Measurements from ENCODE around the gene IL25.

Gene IL25

GRCh38 chr14:23408307-23408630, 35.7 kb downstream of the IL25 start:
- Histone ChIP-seq H3K27me3 (ENCODE audit: control insufficient read depth, insufficient read depth, low read length) (no peaks in the 10 kb centered on the region), H3K27ac (no peak overlapping the region), H3K9me3 (ENCODE audit: control insufficient read depth, low read length) (no peaks in the 10 kb centered on the region), H3K36me3 (ENCODE audit: control insufficient read depth, insufficient read depth, low read length) (no peaks in the 10 kb centered on the region), H3K9ac (no peak overlapping the region), H2AFZ (no peak overlapping the region), H3K4me3 (ENCODE audit: low read depth, low read length) (no peak overlapping the region), H3K79me2 (no peaks in the 10 kb centered on the region), H3K4me2 (ENCODE audit: low read length) (no peak overlapping the region), H3K4me1 (no peaks in the 10 kb centered on the region)
- no peak for TF ChIP-seq CTCF (IDR thresholded peaks at IDR 0.05)

GRCh38 chr14:23409475-23409874, 36.9 kb downstream of the IL25 start:
- no peaks in the 10 kb centered on the region for H3K27me3 ChIP-seq (ENCODE audit: control insufficient read depth, insufficient read depth, low read length)
- H3K9ac ChIP-seq, result no peak overlapping the region
- no peak overlapping the region for H3K4me2 ChIP-seq (ENCODE audit: low read length)
- no peaks in the 10 kb centered on the region for H3K9me3 ChIP-seq (ENCODE audit: control insufficient read depth, low read length)
- no peak overlapping the region for H3K27ac ChIP-seq
- H3K4me3 ChIP-seq (ENCODE audit: low read depth, low read length), result no peak overlapping the region
- H3K79me2 ChIP-seq, result no peaks in the 10 kb centered on the region
- no peak overlapping the region for H2AFZ ChIP-seq
- TF ChIP-seq CTCF (IDR thresholded peaks at IDR 0.05), result no peak
- no peaks in the 10 kb centered on the region for H3K36me3 ChIP-seq (ENCODE audit: control insufficient read depth, insufficient read depth, low read length)
- no peaks in the 10 kb centered on the region for H3K4me1 ChIP-seq

GRCh38 chr14:23409966-23410635, 37.5 kb downstream of the IL25 start:
- no peaks in the 10 kb centered on the region for H3K79me2 ChIP-seq
- H3K9me3 ChIP-seq (ENCODE audit: control insufficient read depth, low read length), result no peaks in the 10 kb centered on the region
- H2AFZ ChIP-seq, result no peak overlapping the region
- H3K9ac ChIP-seq, result no peak overlapping the region
- no peak overlapping the region for H3K27ac ChIP-seq
- no peaks in the 10 kb centered on the region for H3K36me3 ChIP-seq (ENCODE audit: control insufficient read depth, insufficient read depth, low read length)
- H3K4me2 ChIP-seq (ENCODE audit: low read length), result no peak overlapping the region
- TF ChIP-seq CTCF (IDR thresholded peaks at IDR 0.05), result no peak
- no peak overlapping the region for H3K4me3 ChIP-seq (ENCODE audit: low read depth, low read length)
- no peaks in the 10 kb centered on the region for H3K4me1 ChIP-seq
- H3K27me3 ChIP-seq (ENCODE audit: control insufficient read depth, insufficient read depth, low read length), result no peaks in the 10 kb centered on the region

- H3K27ac ChIP-seq, result no peak overlapping the region
- H3K4me3 ChIP-seq (ENCODE audit: low read depth, low read length), result no peak overlapping the region
- no peak overlapping the region for H3K9ac ChIP-seq
- H2AFZ ChIP-seq, result no peak overlapping the region
- H3K27me3 ChIP-seq (ENCODE audit: control insufficient read depth, insufficient read depth, low read length), result no peaks in the 10 kb centered on the region
- H3K9me3 ChIP-seq (ENCODE audit: control insufficient read depth, low read length), result no peaks in the 10 kb centered on the region
- no peaks in the 10 kb centered on the region for H3K4me1 ChIP-seq
- no peaks in the 10 kb centered on the region for H3K36me3 ChIP-seq (ENCODE audit: control insufficient read depth, insufficient read depth, low read length)
- no peaks in the 10 kb centered on the region for H3K79me2 ChIP-seq
- no peak overlapping the region for H3K4me2 ChIP-seq (ENCODE audit: low read length)
- TF ChIP-seq CTCF (IDR thresholded peaks at IDR 0.05), result no peak
These were observed 39.2 kb downstream of the IL25 start for GRCh38 chr14:23411563-23412525.

Data from parathyroid adenoma (tissue), 2 donors.